ENCODE results near the gene CHP1.

DNA sequence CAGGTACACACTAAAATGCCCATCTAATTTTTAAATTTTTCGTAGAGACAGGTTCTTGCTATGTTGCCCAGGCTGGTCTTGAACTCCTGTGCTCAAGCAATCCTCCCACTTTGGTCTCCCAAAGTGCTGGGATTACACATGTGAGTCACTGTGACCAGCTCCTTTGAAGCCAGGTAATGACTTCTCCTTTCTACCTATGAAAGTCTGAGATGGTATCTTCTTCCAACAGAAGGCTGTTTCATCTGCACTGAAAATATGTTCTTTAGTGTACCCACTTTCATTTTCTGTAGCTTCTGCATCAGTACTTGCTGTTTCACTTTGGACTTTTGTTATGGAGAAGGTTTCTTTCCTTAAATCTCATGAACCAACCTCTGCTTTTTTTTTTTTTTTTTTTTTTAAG is 92.5 kb downstream of the CHP1 start:
- TF ChIP-seq, protein P1, sequence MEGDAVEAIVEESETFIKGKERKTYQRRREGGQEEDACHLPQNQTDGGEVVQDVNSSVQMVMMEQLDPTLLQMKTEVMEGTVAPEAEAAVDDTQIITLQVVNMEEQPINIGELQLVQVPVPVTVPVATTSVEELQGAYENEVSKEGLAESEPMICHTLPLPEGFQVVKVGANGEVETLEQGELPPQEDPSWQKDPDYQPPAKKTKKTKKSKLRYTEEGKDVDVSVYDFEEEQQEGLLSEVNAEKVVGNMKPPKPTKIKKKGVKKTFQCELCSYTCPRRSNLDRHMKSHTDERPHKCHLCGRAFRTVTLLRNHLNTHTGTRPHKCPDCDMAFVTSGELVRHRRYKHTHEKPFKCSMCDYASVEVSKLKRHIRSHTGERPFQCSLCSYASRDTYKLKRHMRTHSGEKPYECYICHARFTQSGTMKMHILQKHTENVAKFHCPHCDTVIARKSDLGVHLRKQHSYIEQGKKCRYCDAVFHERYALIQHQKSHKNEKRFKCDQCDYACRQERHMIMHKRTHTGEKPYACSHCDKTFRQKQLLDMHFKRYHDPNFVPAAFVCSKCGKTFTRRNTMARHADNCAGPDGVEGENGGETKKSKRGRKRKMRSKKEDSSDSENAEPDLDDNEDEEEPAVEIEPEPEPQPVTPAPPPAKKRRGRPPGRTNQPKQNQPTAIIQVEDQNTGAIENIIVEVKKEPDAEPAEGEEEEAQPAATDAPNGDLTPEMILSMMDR (IDR thresholded peaks at IDR 0.05) = no peak
- TF ChIP-seq POLR2A (IDR thresholded peaks at IDR 0.05) = no peak
